LHCN-M2 (cell line): ENCODE measurements around the gene ARID4B. TPM values are rescaled to one million over a fixed set of nuclear protein-coding genes. Genes with fewer than 3 reads are reported as not detected.
"Not testable (repeated sequence)": the region's sequence is repeated elsewhere in the genome, so short reads cannot be mapped to it uniquely, and the experiment has no call there.

Experiments used
- DNase-seq: peaks from one replicate; pipeline ENCODE4 v3.0.0-alpha.2; 2012; ENCODE audit warnings: low read depth
- polyA plus RNA-seq: library from polyadenylated mRNA; unstranded; fragments of >200 nt; gene quantifications from one replicate; pipeline ENCODE4 v1.2.1, GENCODE V29; 2012; ENCODE audit warnings: missing spikeins
- total RNA-seq: library from RNA; depleted of rRNA; stranded (reverse); fragments of >200 nt; gene quantifications from 2 replicates; pipeline ENCODE4 v1.2.3, GENCODE V29; 2014; rRNA removed

The ARID4B gene
- 13.0 and 19.1 TPM in 2 replicates for total RNA-seq
- 4.1 TPM for polyA plus RNA-seq

GRCh38 chr1:235327559-235328270 is at the start of gene ARID4B:
Gene ARID4B, minus strand, starts transcription at chr1:235328179. Its CDS starts 1,260 bp downstream, at chr1:235326919.
- DNase-seq: no peak

DNA sequence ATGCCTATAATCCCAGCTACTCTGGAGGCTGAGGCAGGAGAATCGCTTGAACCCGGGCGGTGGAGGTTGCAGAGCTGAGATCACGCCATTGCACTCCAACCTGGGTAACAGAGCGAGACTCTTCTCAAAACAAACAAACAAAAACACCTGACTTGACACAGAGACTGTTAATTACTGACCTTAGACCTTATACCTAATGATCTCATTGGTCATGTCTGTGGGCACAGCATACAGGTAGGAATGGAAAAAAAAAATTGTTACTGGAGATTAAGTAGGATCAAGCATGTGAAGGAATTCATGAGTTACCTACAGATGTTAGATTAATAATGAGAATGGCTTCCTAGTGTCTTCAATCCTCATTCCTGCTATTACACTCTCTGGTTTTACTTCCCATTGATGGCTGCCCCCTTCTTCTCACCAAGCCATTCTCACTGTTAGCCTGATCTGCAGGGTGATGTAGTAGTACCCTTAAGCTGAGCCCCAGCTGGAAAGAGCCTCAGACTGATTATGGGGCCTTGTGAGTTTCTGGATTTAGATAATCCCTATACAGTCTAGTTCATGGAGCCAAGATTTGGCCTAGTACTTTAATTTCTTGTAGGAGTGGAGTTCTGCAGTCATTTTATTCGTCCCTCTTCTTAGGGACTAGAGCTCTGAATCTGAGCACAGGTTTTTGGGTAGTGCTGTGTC is 48.1 kb upstream of the ARID4B start:
- no peak for DNase-seq

- no peak for DNase-seq
Measured at GRCh38 chr1:235369802-235370201, 41.8 kb upstream of the ARID4B start.

- DNase-seq: no peak
Measured at GRCh38 chr1:235368428-235368827, 40.4 kb upstream of the ARID4B start.

- peak; percentile 95 for DNase-seq
Measured at GRCh38 chr1:235367000-235367908, 39.3 kb upstream of the ARID4B start, which contains the start of gene TBCE. Gene TBCE, plus strand, starts transcription at chr1:235367427. Its CDS starts 12,623 bp downstream, at chr1:235380050.

- DNase-seq: no peak
Measured at GRCh38 chr1:235366286-235366685, 38.3 kb upstream of the ARID4B start.

- DNase-seq: not testable (repeated sequence)
Measured at GRCh38 chr1:235364189-235364588, 36.2 kb upstream of the ARID4B start.

- DNase-seq: no peak
Measured at GRCh38 chr1:235358899-235359298, 30.9 kb upstream of the ARID4B start.

- no peak for DNase-seq
Measured at GRCh38 chr1:235357485-235358373, 29.8 kb upstream of the ARID4B start.

DNA sequence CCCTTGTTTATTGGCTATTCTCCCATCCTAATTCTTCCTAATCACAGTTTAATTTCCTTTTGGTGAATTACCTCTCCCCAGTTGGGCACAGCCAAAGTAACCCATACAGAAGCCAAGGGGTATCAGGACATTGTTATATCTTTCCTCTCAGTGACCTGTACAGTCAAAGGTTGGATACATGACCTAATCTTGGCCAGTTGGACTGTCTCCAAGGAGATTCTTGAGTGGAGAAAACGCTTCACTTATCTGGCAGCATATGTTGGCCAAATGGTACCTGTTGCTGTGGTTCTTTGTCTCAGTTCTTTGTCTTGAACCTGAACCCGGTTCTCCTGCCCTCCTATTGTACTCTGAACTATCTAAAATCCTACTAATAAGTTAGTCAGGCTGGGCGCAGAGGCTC is 23.9 kb upstream of the ARID4B start:
- no peak for DNase-seq

- DNase-seq: no peak
Measured at GRCh38 chr1:235351441-235351840, 23.5 kb upstream of the ARID4B start.

DNA sequence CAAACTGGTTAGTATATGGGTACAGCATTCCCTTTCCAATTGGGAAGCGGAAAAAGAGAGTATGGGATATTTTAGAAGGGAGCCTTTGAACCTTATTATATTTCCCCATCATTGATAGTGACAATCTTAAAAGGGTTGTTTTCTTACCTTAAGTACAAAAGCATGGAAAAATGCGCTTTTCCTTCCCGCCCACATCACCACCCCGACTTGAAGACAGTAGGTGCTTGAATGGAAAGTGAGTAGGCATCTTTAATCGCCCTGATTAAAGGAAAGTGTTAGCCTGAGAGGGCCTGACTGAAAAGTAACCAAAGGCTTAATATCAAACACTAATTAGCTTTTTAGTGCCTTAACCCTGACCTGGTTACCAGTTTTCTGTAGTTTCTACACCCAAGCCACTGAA is 15.7 kb upstream of the ARID4B start:
- DNase-seq: no peak

- no peak for DNase-seq
Measured at GRCh38 chr1:235342471-235342870, 14.5 kb upstream of the ARID4B start.

GRCh38 chr1:235342039-235342438 is 14.1 kb upstream of the ARID4B start:
- no peak for DNase-seq

DNA sequence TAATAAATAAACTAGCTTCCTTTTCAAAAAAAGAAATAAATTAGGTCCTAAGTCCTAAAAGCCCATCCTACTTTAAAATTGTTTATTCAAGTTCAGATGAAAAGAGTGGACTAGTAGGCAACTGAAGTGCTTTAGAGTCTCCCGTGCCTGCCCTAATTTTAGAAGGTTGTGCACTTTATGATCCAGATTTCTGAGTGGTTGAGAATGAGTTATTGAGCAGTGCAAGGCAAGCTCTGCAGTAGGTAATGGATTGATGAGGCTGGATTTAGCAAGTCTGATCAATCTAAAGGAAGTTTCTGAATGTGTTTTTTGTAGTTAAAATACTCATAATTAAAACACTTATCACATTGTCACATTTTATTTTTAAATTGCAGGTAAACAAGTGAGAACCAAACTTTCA is 13.4 kb upstream of the ARID4B start:
- no peak for DNase-seq

DNA sequence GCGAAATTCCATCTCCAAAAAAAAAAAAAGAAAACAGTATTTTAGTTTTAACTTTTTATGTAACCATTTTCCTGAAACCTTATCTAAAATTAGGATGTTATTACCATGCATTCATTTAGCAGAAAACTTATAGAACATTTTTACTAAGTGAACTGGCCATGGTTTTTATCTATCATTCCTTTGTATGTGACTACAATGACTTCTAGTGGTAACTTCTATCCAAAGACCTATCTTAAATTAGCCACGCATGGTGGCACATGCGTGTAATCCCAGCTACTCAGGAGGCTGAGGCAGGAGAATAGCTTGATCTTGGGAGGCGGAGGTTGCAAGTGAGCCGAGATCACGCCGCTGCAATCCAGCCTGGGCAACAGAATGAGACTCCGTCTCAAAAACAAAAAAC is 11.8 kb upstream of the ARID4B start:
- DNase-seq: no peak

- peak; percentile 11 for DNase-seq
Measured at GRCh38 chr1:235336903-235337302, 8.9 kb upstream of the ARID4B start.

GRCh38 chr1:235331401-235331800 is 3.4 kb upstream of the ARID4B start:
- no peak for DNase-seq

DNA sequence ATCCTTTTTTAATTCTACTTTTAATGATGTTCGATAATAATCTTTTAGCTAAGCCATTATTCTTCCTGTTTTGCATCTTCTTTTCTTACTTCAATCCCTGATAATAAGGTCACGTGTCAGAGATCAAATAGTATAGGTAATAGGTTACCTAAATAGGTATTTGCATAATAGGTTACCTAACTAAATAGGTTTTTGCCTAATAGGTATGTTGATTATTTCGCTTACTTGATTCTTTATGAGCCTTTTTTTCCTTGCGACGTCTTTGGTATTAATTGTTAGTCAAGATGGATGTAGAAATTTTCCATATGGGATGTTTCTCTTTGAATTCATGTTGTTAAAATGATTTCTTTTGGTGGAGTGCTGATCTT is 2.9 kb upstream of the ARID4B start:
- no peak for DNase-seq

- DNase-seq: peak; percentile 47
Measured at GRCh38 chr1:235329139-235329902, 1.3 kb upstream of the ARID4B start.
